ENCODE measurements around the gene STAMBPL1.

The STAMBPL1 gene

DNA sequence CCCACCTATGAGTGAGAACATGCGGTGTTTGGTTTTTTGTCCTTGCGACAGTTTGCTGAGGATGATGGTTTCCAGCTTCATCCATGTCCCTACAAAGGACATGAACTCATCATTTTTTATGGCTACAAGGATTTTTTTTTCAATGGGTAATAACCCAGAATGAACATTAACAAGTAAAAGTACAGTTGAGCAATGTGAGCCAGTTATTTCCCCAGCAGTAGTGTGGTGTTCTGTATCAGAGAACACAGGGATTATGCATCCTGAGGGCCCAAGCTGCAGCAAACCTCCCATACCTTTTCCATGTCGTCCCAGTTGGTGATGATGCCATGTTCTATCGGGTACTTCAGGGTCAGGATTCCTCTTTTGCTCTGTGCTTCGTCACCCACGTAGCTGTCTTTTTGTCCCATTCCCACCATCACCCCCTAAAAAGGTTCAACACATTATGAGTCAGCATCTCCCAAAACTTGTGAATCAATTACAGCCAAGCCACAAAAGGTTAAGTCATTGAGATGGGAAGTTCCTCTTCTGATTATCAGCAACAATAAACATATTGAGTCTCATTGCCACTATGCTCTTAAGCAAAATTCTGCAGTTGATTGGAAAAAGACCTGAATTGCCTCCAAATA, 67.0 kb downstream of the STAMBPL1 start:
- no peak for DNase-seq (ENCODE audit: low read depth in 2 of 2, low spot score in 1 of 2)

DNA sequence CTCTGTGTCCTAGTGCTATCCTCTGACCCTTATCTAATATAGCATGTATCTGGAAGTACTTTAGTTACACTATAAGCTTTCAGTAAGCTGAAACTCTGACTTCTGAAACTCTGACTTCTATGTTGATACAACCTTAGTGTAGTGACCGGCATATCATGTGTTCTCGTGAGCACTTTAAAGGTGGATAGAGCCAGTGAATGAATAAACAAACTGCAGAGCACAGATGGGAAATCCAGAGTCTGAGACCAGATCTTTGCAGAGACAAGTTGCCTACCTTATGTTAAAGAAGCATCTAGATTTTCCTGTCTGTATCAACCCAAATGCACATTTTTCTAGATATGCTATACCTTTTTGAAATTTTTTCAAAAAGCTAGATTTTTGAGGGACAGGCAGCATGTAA, 69.0 kb downstream of the STAMBPL1 start:
- DNase-seq (ENCODE audit: low read depth in 2 of 2, low spot score in 1 of 2) = no peak

DNA sequence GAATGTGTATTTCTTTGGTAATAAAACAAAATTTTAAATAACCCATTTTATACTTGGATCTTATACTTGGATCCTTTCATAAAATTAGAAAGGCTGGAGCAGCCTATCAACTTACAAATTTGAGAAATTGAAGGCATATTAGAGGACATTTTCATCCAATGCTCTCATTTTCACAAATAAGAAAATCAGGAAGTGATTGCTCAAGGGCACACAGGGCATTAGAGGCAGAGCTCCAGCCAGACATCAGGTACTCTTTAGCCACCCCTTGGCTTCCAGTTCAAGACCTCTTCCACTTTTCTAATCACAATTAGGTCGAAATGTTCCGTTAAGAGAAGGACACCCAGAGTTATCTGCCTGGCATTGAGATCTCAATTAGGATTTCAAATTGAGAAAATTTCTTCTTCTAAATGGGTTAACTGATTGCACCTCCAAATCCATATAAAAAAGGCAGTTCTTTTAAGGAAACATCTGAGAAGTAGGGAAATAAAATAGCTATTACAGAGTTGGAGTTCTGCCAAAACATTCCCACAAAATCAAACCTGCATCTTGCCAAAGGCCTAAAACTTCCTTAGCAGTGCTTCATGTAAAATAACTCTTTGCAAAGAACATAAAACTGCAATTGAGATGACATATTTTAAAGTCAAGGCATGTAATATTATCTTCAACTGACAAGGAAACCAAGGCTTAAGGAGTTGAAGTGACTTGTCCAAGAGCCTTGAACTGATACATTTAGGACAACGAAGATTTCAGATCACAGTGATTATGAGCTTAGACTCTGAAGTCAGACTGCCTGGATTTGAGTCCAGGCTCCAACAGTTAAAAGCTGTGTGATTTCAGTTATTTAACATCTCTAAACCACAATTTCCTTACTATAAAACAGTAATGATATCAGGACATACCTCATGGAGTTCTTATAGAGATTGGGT, 70.1 kb downstream of the STAMBPL1 start:
- no peak for DNase-seq (ENCODE audit: low read depth in 2 of 2, low spot score in 1 of 2)

DNA sequence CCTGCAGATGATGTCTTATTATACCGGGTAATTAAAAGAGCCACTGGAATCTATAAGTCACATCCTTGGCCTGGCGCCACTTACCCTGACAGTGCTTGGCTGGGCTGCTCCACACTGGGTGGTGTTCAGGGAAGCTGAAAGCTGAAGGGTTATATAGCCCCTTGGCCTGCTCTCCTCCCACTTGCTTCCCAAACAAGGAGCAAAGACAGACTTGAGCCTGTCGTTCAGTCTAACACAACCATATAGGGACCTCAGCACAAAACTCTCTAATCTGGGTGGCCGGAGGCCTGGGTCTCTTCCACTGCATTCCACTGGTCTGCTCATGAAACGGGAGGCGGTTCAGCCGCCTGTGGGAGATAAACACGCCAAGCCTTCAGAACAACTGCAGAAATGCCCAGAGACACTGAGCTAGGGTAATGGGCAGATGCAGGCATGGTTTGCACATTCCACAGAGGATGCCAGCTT, 72.6 kb downstream of the STAMBPL1 start, which contains the start of gene ACTA2:
Gene ACTA2 (minus strand): TSS at position 127 of the 465 bp plus-strand sequence. CDS start 3,843 bp downstream, outside the sequence.
- DNase-seq (ENCODE audit: low read depth in 2 of 2, low spot score in 1 of 2) = no peak

DNA sequence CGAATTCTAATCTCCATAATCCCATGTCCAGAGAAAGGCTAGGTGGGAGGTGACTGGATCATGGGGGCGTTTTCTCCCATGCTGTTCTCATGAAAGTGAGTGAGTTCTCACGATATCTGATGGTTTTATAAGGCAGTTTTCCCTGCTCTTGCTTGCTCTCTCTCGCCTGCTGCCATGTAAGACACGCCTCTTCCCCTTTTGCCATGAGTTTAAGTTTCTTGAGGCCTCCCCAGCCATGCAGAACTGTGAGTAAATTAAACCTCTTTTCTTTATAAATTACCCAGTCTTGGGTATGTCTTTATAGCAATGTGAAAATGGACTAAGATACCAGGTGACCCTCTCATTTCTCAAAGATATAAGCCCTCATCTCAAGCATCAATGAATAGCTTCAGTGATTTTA, 73.6 kb downstream of the STAMBPL1 start:
- DNase-seq (ENCODE audit: low read depth in 2 of 2, low spot score in 1 of 2) = no peak

DNA sequence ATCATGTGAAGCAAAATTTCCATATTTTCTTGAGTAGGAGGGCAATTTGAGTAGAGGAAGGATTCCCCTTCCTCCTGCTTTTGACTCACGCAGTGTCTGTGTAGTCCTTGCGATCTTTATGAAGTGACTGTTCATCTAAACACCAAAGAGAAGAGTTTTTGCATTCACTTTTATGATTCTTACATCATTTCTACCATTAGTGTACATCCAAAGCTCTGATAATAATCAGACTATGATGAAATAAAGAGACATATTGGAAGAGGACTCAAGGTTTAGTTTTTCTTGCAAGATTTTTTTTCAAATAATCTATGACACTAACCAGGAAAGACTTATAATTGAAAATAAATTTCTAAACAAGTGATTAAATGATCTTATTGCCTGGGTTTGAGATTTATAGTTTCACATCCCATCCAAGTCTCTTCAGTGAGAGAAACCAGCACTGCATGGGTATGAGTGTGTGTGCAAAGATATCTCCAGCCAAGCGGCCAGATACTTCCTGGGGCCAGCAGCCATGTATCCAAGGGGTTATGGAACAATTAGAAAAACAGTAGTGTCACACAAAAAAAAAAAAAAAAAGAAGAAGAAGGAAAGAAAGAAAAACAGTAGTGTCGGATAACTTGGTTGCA, 74.5 kb downstream of the STAMBPL1 start:
- no peak for DNase-seq (ENCODE audit: low read depth in 2 of 2, low spot score in 1 of 2)

DNA sequence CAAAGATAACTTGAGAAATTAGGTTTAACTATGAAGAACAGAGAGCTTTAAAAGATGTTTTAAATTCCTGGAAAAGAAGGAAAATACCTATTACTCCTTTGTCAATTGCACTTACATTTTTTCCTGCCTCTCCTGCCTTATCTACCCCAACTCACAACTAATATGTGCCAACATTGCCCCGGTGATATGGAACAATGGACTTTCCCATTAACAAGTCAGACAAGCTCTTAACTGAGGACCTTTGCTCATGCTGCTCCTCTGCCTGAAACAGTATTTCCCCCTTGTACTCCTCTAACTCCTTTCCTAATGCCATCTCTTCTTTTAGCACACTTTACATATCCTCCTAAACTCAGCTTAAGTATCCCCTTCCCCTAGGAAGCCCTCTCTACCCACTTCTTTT, 77.3 kb downstream of the STAMBPL1 start:
- DNase-seq (ENCODE audit: low read depth in 2 of 2, low spot score in 1 of 2) = no peak

DNA sequence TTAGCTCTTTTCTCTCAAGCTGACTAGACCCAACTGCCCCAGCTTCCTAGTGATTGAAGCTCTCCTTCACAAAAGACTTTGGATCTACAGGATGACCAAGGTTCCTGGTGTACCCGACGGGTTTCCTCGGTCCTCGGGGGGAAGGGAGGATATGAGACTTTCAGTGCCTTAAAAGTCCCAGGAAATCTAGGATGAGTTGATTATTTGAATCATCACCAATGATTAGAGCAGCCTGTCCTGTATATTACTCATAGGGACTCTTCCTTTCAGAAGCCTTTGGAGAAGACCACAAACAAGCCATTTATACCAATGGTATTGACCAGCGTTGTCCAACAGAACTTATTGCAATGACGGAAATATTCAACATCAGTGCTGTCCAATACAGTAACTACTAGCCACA, 78.7 kb downstream of the STAMBPL1 start:
- DNase-seq (ENCODE audit: low read depth in 2 of 2, low spot score in 1 of 2) = no peak

DNA sequence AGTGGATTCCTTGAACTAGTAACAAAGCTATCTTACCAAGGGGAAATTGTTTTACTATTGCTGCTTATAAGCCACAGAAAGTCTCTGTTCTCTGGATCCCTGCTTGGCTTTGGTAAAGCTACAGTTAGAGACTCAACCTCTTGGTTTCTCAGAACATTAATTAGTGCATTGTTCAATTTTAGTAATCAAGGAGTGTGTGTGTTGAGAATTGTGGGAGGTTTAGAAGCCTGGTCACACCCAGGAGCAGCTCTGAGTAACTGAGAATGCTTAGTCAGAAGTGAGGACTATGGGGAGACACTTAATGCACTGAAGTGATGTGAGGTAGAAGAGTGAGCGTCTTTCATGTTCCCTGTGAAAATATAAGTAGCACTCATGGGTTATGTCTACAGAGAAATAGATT, 80.8 kb downstream of the STAMBPL1 start:
- DNase-seq (ENCODE audit: low read depth in 2 of 2, low spot score in 1 of 2) = no peak

DNA sequence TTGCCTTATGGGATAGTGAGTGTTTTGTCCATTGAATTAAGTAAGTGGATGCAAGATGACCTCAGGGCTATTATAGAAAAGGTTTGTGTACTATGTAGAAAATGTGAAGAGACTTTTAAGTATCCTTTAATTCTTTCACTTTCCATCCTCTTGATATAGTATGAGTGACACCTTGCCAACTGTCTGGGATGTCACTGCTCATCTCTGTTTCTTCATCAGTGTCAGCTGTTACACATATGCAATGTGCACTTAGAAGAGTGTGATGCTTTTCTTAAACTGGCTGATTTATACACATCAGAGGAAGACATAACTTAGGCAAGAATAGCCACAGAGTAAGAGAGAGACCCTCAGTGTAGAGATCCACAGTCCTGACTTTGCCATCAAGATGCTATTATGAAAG, 81.2 kb downstream of the STAMBPL1 start:
- no peak for DNase-seq (ENCODE audit: low read depth in 2 of 2, low spot score in 1 of 2)

DNA sequence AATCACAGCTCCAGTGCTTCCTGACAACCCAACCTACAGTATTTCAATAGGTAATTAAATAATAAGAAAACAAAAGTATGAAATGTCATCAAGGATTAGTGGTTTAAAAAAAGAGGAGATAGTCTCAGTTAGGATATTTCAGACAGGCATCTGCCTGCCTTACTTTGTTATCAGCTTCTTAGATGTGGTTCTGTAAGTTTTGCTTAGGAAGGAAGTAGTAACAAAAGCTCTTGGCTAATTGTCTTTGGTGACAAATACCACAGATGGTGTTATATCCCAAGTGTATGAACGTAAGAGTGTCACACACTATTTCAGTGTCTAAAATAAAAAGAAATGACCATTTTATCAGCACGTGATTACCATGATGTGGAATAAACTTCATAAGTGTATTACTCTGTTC, 82.3 kb downstream of the STAMBPL1 start:
- DNase-seq (ENCODE audit: low read depth in 2 of 2, low spot score in 1 of 2) = no peak

DNA sequence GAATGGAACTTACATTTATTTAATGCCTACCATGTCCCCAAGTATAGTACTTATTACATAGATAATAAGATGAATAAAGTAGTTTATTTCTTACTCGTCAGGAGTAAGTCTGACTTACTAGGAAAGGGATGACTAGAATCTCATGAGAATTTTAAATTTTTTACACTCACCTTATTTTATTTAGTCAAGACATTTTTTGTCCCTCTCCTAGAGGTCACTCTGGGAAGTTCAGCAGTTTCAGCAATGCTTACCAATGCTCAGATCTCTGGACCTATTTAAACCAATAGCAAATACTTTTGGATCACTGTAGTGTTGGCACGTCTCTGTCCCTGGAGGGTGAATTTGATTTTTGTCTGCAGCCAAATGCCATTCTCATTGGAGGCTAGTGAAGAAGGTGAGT, 83.3 kb downstream of the STAMBPL1 start:
- no peak for DNase-seq (ENCODE audit: low read depth in 2 of 2, low spot score in 1 of 2)

DNA sequence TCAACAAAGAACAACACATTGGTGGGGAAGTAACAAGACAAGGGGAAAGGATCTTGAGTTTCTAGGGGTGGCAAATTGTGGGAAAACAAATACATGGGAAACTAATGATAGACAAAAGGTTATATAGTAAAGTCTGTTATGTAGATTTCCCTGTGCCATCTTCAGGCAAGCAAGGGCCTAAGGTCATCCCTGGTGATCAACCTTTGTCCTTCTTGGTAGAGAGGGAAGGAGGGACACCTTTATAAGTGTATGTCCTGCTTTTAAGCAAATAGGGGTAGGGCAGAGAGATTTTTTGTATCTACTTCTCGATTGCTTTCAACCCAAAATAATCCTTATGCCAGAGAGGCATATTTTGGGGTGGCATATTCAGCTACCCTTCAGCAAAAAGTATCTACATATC, 84.3 kb downstream of the STAMBPL1 start:
- DNase-seq (ENCODE audit: low read depth in 2 of 2, low spot score in 1 of 2) = no peak

DNA sequence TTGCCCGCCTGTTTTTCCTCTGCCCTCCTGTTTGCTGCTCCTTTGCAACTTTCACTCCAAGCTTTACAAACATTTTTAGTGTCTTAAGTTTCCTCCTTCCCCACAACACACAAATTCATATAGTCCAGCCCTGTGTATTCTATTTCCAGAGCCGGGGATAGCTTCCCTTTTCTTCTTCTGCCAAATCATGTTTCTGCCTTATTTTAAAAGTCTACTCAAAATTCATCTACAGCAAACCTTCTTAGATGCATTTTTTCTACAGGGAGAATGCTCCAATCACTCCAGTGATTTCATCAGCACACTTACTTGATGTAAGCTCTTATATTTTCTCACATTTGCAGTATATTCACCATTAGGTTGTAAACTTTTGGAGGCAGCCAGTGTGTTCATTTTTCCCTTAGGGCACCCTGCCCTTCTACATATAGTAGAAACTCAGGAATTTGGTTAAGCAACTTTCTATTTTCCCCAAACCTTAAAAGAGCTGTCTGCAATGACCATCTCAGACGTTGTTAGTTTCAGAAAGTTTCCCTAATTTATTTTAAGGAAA, 84.9 kb downstream of the STAMBPL1 start:
- DNase-seq (ENCODE audit: low read depth in 2 of 2, low spot score in 1 of 2) = no peak

DNA sequence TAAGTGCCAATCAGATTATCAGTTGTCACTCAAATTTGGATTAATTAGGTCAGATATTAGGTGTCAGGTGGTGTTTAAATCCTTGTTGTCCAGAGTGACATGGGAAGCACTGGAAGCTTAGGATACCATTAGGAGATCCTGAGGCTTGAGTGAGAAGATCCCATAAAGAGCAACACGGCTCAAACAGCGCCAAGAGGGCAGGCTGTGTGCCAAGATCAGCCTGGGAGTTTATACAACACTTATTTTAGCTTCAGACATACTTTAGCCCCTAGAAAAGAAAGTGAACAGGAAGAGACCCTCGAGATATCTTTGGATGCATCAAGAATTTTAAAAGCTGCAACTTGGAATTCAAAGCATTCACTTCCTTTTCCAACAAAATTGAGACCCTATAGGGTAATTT, 86.8 kb downstream of the STAMBPL1 start:
- DNase-seq (ENCODE audit: low read depth in 2 of 2, low spot score in 1 of 2) = no peak

DNA sequence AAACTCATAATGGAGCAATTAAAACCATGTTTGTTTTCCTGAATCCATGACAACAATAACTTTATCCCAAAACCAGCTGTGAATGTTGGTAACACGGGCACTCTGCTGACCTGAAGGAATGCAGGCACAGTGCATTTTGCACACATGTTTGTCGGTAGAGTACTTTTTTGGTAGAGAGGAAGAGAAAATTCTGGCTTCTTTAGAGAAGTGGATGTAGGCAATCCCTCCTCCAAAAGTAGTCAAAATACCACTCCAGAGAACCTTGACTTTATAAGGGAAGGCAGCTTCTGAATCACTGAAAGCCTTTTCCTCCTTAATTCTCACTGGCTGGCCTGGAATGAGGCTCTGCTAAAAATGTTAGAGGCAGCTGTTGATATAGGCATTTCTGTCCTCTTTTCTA, 88.3 kb downstream of the STAMBPL1 start:
- DNase-seq (ENCODE audit: low read depth in 2 of 2, low spot score in 1 of 2) = no peak

DNA sequence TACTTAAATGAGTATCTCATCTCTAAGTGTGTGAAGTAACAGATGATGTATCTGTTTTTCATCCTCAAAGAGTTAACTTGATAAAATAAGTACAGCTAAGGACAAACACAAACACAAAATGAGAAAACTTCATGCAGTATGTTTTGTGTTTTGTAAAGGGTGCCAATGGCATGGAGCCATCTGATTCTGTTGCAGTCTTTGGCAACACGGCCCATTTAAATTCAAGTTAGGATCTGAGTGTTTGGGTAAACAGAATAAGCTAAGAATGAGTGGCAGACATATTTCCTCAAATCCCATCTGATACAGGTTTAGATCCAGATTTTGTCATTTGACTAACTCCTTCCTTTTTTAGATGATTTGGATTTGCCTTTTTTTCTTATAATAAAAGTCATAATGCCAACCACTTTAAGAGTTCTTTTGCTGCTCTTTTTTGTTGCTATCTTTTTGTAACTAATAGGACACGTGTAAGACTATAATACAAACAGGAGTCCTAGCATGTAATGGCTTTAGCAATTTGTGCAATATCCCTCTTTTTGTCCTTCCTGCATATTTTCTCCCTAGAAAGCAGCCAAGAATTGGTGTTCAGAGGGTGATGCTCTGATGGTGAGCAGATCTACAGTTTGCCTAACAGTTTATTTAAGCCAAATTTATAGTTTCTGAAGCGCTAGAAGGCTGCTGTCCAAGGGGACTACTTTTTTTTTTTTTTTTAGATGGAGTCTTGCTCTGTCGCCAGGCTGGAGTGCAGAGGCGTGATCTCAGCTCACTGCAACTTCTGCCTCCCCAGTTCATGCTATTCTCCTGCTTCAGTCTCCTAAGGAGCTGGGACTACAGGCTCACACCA, 91.4 kb downstream of the STAMBPL1 start:
- no peak for DNase-seq (ENCODE audit: low read depth in 2 of 2, low spot score in 1 of 2)
